OCI-LY7 (cell line): ENCODE measurements around the gene SCYGR7.

Source experiments
- CTCF ChIP-seq: fragments of 200-600 bp; sonication (generic); conservative IDR thresholded peaks from 2 replicates; pipeline ENCODE4 v1.5.1; 2014; ENCODE audit warnings: mild to moderate bottlenecking, antibody characterized with exemption, low read length, moderate library complexity, mixed read lengths
- EZH2phosphoT487 ChIP-seq: fragments of 200-600 bp; sonication (generic); IDR thresholded peaks from 2 replicates; pipeline ENCODE4 v1.6.1; 2018; ENCODE audit warnings: low read depth, borderline replicate concordance, mild to moderate bottlenecking, mixed run types, antibody characterized with exemption, low read length, moderate library complexity, mixed read lengths

GRCh38 chr2:227739351-227739750, 11.2 kb downstream of the SCYGR7 start:
- TF ChIP-seq CTCF (no peak), EZH2phosphoT487 (no peak)
